ENCODE measurements around the gene SHC3.

Gene SHC3

GRCh38 chr9:89185980-89186379 lies 7.4 kb upstream of the SHC3 start:
- peak; percentile 81 for DNase-seq

DNA sequence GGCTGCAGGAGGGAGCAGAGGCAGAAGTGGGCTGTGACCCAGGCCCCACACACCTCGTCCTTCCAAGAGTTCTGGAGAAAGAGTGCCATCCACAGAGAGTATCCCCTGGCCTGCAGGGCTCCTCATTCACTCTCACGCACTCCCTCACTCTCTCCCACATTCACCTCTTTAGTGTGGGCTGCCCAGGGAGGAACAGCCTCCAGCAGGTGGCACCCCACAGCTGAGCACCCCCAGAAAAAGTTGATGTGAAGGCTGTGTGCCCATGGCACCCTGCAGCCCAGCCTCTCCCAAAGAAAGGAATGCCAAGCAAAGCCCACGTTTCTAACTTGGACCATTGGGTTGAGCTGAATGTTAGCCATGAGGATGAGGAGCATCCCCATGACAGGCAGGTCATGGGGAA lies 4.5 kb upstream of the SHC3 start:
- DNase-seq = no peak

DNA sequence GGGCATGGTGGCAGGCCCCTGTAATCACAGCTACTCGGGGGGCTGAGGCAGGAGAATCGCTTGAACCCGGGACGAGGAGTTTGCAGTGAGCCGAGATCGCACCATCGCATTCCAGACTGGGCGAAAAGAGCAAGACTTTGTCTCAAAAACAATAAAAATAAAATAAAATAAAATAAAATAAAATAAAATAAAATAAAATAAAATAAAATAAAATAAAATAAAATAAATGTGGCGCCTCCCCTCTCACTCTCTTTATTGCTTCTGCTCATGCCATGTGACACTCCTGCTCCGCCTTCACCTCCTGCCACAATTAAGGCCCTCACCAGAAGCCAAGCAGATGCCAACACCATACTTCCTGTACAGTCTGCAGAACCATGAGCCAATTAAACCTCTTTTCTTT lies 3.8 kb upstream of the SHC3 start:
- DNase-seq = no peak

GRCh38 chr9:89179895-89180734 lies 1.5 kb upstream of the SHC3 start:
- DNase-seq = peak; percentile 95

DNA sequence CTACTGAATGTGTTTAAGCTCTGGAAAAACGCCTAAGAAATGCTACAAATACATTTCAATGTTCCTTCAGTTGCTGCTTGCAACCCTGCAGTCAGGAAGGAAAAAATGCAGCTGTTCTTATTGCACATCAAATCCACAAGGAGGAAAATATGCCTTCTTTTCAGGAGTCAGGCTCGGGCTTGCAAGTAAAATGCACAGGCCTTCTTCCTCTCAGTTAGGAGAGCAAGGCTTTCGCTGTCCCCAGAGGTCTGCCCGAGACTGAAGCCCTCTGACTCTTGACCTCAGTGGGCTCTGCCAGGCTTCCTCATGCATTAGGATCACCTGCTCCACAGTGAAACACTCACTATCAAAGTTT lies 899 bp upstream of the SHC3 start:
- DNase-seq = peak; percentile 52

DNA sequence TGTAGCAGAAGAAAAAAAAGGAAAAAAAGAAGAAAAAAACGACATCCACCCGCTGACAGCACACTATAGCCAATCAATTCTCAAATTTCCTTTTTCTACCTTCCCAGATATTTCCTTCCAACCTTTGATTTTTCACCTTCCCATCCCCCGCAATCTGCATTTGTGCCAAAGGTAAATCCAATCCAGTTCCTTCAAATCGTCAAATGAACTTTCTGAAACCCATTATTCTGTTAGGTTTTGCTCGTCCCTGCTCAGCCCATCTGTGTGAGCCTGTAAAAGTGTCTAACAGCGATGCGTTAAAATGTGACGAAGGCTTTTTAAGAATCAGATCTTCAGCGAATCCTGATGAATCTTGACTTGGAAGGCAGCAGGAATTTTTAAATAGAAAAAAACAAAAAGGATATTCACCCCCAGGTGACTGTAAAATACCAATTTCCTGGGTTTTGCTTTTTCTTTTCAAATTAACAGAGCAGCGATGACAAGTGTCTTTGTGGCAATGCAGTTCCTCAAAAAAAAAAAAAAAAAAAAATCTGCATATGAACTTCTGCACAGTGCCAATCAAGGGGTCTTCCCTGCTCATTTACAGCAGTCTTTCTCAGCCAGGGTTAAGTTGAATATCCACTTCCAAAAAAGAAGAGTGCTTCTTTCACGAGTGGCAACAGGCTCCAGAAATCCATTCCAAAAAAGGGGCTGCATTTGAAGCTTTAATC lies 367 bp upstream of the SHC3 start:
- DNase-seq = no peak

DNA sequence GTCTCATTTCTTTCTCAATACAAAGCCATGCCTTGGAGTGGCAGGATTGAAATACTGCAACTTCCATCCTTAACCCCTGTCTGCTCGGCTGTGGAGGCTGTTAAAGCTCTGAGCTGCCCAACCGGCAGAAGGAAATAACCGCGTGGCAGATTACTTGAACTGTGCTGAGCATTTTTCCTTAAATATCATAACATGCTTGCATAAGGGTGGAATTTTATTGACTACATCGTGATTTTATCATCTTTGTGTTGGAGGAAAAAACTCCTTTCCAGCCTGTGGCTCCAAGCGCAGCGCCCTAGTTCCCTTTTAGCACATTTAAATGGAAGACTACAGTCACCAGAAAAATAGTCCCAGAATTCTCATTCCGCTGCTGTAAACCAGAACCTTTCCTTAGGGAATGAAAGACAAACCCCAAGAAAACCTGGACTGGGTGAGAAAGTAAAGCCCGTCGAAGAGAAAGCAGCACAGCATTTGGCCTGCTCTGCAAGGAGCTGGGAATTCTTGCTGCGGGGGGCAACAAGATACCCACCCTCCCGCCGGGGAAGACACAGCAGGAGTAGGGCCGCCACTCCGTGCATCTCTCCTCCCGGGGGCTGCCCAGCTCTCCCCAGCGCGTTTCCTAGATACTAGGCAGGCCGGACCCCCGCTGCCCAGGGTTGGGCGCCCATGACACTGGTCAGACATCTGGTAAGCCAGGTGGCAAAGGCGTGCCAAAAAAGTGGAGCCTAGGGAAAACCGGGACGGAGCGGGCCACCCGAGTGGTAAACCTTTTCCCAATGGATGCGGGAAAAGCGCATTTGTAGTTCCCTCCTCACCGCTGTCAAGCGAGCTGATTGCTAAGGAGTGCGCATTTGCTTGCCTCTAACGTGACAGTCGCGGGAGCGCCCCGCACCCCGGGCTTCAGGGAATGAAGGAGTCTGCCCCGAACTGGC lies 1.3 kb downstream of the SHC3 start:
- peak; percentile 55 for DNase-seq

- DNase-seq = no peak
These were observed 2.8 kb downstream of the SHC3 start for GRCh38 chr9:89175828-89176261.

- DNase-seq = no peak
These were observed 4.3 kb downstream of the SHC3 start for GRCh38 chr9:89174291-89174690.

- DNase-seq = no peak
These were observed 5.5 kb downstream of the SHC3 start for GRCh38 chr9:89173072-89173471.

GRCh38 chr9:89172398-89172797 lies 6.2 kb downstream of the SHC3 start:
- no peak for DNase-seq

- DNase-seq = no peak
These were observed 6.9 kb downstream of the SHC3 start for GRCh38 chr9:89171693-89172092.

- no peak for DNase-seq
These were observed 7.4 kb downstream of the SHC3 start for GRCh38 chr9:89171231-89171630.

GRCh38 chr9:89168901-89169813 lies 9.5 kb downstream of the SHC3 start:
- DNase-seq = no peak

- no peak for DNase-seq
These were observed 10.8 kb downstream of the SHC3 start for GRCh38 chr9:89167788-89168187.

GRCh38 chr9:89166852-89167251 lies 11.8 kb downstream of the SHC3 start:
- DNase-seq = no peak

GRCh38 chr9:89165880-89166279 lies 12.7 kb downstream of the SHC3 start:
- DNase-seq = no peak

GRCh38 chr9:89165341-89165740 lies 13.3 kb downstream of the SHC3 start:
- DNase-seq = no peak

DNA sequence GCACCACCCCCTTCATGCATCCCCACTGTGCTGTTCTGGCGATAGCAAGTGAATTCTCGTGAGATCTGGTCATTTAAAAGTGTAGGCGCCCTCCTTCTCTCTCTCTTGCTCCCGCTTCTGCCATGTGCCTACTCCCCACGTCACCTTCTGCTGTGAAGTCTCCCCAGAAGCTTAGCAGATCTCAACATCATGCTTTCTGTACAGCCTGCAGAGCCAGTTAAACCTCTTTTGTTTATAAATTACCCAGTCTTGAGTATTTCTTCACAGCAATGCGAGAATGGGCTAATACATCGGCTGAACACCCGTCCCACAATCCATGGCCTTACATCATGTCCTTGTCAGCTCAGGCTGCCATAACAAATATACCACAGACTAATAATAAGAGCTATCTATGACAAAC lies 17.4 kb downstream of the SHC3 start:
- no peak for DNase-seq

GRCh38 chr9:89160806-89161205 lies 17.8 kb downstream of the SHC3 start:
- DNase-seq = no peak

GRCh38 chr9:89154651-89155336 lies 23.8 kb downstream of the SHC3 start:
- no peak for DNase-seq

GRCh38 chr9:89154218-89154617 lies 24.4 kb downstream of the SHC3 start:
- DNase-seq = no peak
